ENCODE data around the gene CBFA2T2. TPM values are rescaled to one million over a fixed set of nuclear protein-coding genes. Genes with fewer than 3 reads are reported as not detected.
A peak's percentile ranks its signal among the peaks of the same experiment; 100 is the strongest.
"Not testable (repeated sequence)": the region's sequence is repeated elsewhere in the genome, so short reads cannot be mapped to it uniquely, and the experiment has no call there.

Gene CBFA2T2
- total and polyA plus RNA-seq, 8 donors, result 2.9 to 29.9 (median 12.0) TPM

GRCh38 chr20:33559212-33559611 is 69.3 kb downstream of the CBFA2T2 start:
- Histone ChIP-seq H3K4me1 (peaks cover 8 to 71% (median 36%) of the 10 kb centered on the region in 4 donors), H3K4me3 (no peak overlapping the region), H3K9me3 (no peaks in the 10 kb centered on the region), H3K36me3 (peaks cover 0 to 14% (median 6%) of the 10 kb centered on the region in 4 donors), H3K27ac (no peak overlapping the region), H3K27me3 (no peaks in the 10 kb centered on the region)
- no peak for DNase-seq
- TF ChIP-seq CTCF (IDR thresholded peaks at IDR 0.05) (no peak), POLR2A (IDR thresholded peaks at IDR 0.05) (no peak)
- intact Hi-C loops (cut with DNase I; ENCODE audit: low total_unique reads), result no loop called here
- WGBS, 5 donors, result 92 to 100% (median 94%) methylated on average over 2 of the region's 2 CpGs

GRCh38 chr20:33560026-33560425 is 70.1 kb downstream of the CBFA2T2 start:
- Histone ChIP-seq H3K36me3 (peaks cover 0 to 14% (median 6%) of the 10 kb centered on the region in 4 donors), H3K27me3 (no peaks in the 10 kb centered on the region), H3K4me1 (peaks cover 7 to 65% (median 32%) of the 10 kb centered on the region in 4 donors), H3K4me3 (no peak overlapping the region), H3K9me3 (no peaks in the 10 kb centered on the region), H3K27ac (peak overlapping the region in 1 of 5 donors; percentile 38)
- no peak for TF ChIP-seq POLR2AphosphoS5 (IDR thresholded peaks at IDR 0.05)
- WGBS, 5 donors, result 92 to 100% (median 93%) methylated on average over 2 of the region's 2 CpGs
- no peak for DNase-seq
- intact Hi-C loops (cut with DNase I; ENCODE audit: low total_unique reads), result no loop called here

- peaks cover 7 to 60% (median 23%) of the 10 kb centered on the region in 4 donors for H3K4me1 ChIP-seq
- H3K9me3 ChIP-seq, result not testable (repeated sequence)
- 86 to 95% (median 92%) methylated on average over 6 of the region's 6 CpGs for WGBS, 5 donors
Observed at GRCh38 chr20:33561053-33561452, 71.2 kb downstream of the CBFA2T2 start.

GRCh38 chr20:33561692-33562601 is 72.1 kb downstream of the CBFA2T2 start:
- intact Hi-C loops (cut with DNase I; ENCODE audit: low total_unique reads), result no loop called here
- peak; percentile 83 to 95 for DNase-seq
- H3K27me3 ChIP-seq, result no peaks in the 10 kb centered on the region
- no peaks in the 10 kb centered on the region for H3K9me3 ChIP-seq
- TF ChIP-seq CTCF (IDR thresholded peaks at IDR 0.05), result no peak
- peak; percentile 51 for TF ChIP-seq EP300 (IDR thresholded peaks at IDR 0.05)
- peak; percentile 66 to 91 (median 77) for TF ChIP-seq POLR2AphosphoS5 (IDR thresholded peaks at IDR 0.05)
- H3K4me3 ChIP-seq, result peak overlapping the region in 3 of 4 donors; percentile 4 to 16 (median 10)
- H3K36me3 ChIP-seq, result peaks cover 0 to 14% (median 6%) of the 10 kb centered on the region in 4 donors
- H3K4me1 ChIP-seq, result peaks cover 7 to 61% (median 23%) of the 10 kb centered on the region in 4 donors
- peak overlapping the region; percentile 55 to 82 (median 60) for H3K27ac ChIP-seq
- 17 to 24% (median 21%) methylated on average over 5 of the region's 5 CpGs for WGBS, 5 donors

More at GRCh38 chr20:33561053-33561452, 71.2 kb downstream of the CBFA2T2 start:
- H3K36me3 ChIP-seq, result peaks cover 0 to 14% (median 6%) of the 10 kb centered on the region in 4 donors
- peak overlapping the region in 1 of 5 donors; percentile 60 for H3K27ac ChIP-seq
- intact Hi-C loops (cut with DNase I; ENCODE audit: low total_unique reads); H3K4me3 ChIP-seq; DNase-seq; H3K27me3 ChIP-seq: not testable (repeated sequence)

GRCh38 chr20:33563788-33564187 is 73.9 kb downstream of the CBFA2T2 start:
- TF ChIP-seq EP300 (IDR thresholded peaks at IDR 0.05) (no peak), POLR2A (IDR thresholded peaks at IDR 0.05) (no peak), CTCF (IDR thresholded peaks at IDR 0.05) (no peak), POLR2AphosphoS5 (IDR thresholded peaks at IDR 0.05) (no peak)
- Histone ChIP-seq H3K9me3 (no peaks in the 10 kb centered on the region), H3K27me3 (no peaks in the 10 kb centered on the region), H3K4me3 (no peak overlapping the region), H3K36me3 (no peaks in the 10 kb centered on the region), H3K27ac (peak overlapping the region in 2 of 5 donors; percentile 27 to 67), H3K4me1 (peaks cover 10 to 75% (median 32%) of the 10 kb centered on the region in 4 donors)
- intact Hi-C loops (cut with DNase I; ENCODE audit: low total_unique reads), result no loop called here
- no peak for DNase-seq
- 74 to 78% (median 76%) methylated on average over 8 of the region's 8 CpGs for WGBS, 5 donors

Data from stomach (tissue), 9 donors.